NCI-H82 treated with DMSO at 0.1 percent for 48 hours (cell line): ENCODE results near the gene ZNF362.

Source experiments
- DNase-seq: peaks from one replicate; lab custom pipeline; 2025; ENCODE audit not compliant: unreplicated experiment; lab: John Stamatoyannopoulos, UW

ZNF362 gene

DNA sequence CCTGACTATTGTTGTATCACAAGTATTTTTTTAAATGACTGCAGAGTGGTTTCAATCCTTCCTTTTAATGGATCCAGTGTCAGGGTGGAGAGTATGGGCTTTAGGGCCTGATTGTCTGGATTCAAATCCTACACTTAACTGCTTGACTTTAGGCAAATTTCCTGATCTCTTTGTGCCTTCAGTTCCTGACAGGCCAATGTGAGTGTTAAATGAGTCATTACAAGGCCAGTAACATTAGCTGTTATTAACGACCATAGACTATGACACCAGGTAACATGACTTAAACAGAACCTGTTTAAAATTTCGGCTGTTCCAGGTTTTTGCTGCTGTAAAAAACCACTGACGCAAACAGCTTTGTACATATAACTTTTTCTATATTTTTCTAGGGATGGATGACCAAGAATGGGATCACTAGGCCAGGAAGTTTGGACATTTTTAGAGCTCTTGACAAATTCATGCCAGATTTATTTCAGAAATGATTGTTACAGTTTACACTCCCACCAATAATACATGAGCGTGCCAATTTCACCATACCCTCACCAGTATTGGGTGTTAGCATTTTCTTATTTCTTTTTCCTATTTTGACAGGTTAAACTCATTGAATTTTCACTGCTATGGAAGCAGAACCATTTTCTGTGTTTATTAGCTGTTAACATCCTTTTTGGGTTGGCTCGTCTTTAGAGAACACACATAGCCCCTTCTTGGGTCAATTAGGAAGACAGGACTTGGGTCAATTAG, 11.3 kb downstream of the ZNF362 start:
- no peak for DNase-seq

DNA sequence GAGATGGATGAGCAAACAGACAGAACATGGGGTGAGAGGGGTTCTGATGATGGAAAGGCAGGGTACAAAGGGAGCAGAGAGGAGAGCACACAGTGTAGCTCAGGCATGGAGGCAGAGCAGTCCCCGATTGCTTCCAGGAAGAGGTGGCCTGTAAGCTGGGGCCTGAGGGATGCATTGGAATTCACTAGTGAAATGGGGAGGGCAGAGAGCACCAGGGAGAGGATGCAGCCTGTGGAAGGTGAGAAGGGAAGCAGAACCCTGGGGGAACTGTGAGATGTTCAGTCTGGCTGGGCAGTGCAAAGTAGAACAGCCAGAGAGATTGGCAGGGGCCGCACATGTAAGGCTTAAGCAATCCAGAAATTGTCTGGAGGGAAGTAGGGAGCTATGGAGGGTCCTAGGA, 12.2 kb downstream of the ZNF362 start:
- no peak for DNase-seq

DNA sequence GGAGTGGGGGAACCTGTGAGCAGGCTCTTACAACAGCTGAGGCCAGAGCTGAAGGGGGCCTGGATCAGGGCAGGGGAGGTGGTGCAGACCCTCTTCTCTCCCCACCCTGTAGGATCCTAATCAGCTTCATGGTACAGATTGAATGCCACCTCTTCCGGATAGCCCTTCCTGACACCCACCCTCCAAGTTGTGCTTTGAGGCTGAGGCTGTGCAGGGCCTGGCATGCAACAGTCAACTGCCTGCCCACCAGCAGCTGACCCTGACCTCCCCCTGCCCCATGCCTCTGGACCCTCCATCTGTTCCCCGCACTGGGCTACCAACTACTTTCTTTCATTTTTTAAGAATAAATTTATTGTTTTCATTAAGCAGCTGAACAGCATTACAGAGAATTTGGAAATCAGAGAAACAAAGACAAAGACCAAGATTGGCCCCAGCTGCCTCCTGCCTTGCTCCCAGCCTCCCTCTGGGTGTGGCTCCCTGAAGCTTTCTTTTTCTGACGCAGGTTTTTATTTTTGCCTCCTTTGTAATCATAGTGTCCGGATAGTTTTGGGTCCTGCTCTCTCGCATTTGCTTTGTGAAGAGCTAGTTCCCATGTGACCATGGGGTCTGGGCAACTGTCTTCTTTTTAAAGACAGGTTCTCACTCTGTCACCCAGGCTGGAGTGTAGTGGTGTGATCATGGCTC, 12.8 kb downstream of the ZNF362 start:
- DNase-seq = no peak

DNA sequence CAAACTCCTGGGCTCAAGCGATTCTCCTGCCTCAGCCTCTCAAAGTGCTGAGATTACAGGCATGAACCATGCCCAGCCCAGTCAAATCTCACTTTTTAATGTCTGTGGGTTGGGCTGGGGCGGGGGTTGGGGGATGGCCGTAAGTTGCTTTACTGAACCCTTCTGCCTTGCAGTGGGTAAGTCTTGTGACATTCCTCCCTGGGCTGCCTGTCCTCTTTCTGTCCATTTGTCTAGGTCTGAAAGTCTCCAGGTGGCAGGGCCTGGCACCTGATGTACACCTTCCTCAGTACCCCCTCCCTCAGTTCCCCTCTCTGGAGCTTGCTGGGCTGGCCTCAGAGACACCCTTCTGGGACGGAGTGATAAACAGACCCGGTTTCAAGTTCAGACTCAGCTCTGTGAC, 13.3 kb downstream of the ZNF362 start:
- no peak for DNase-seq

DNA sequence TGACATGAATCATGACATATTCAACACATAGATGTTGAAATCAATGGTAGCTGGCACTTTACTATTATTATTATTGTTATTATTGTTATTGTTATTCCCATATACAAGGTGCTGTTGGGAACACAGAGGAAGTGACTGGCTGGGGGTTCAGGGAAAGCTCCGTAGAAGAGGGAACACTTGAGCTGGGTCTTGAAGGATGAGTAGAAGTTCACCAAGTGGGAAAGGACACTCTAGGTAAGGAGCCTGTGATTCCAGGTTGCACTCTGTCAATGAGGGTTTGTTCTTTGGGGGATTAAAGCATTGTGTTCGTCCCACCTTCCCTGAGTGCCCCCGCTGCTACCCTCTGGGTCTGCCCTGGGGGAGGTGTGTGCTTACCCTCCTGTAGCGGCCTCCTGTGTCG, 14.1 kb downstream of the ZNF362 start:
- DNase-seq = no peak

DNA sequence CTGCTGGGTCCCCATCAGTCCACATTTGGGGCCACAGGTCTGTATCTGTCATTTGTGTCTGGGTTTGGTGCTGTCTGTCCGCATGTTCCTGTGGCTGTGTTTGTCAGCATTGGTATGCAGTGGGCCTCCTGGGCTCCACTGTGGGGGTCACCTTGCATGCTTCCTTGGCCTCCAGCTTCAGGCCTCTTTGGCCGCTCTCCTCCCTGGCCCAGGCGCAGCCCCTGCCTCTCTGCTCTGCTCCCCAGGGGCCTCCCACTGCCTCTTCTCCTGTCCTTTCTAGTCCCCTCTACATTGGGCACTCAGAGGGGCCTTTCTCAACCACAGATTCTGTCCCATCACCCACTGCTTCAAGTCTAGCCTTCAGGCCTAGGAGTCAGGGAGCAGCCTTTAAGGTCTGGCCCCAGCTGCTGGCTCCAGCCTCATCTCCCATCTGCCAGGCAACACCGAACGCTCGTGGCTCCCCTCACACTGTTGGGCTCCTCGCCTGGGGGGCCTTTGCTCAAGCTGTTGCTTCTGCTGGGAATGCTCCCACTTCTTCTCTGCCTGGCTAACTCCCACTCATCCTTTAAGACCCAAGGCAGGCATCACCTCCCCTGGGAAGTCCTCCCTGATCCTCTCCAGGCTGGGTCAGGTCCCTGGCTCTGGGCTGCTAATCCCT, 14.6 kb downstream of the ZNF362 start:
- DNase-seq = no peak

DNA sequence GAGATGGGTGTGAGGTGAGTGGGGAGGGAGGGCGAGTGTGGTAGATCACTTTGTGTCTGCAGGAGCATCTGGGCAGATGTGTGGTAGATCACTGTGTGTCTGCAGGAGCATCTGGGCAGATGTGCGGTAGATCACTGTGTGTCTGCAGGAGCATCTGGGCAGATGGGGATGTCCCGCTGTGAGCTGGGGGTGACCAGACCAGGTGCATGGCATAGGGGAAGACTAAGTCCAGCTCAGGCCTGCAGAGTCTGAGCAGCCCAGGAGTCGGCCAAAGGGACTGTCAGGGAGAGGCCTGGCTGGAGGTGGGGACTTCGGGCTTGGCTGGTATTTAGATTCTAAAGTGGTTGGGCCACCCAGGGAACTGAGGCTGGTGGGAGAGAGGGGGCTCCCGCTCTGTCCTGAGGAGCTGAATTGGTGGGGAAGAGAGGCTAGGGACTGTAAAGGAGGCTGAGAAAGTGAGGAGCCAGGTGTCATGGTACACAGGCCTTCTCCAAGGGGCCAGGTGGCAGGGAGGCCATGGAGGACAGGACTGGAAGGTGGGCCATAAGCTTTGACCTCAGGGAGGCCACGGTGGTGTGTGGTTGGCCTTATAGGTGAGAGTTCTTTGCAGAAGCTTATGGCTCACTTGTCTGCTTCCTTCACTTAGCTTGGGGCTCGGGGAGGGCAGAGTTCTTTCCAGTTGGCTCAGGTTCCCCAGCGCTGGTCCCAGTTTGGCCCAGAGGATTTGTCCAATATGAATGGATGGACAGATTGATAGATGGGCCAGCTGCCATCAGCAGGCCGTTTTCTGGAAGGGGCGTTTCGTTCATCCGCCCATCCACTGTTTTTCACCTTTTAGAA, 15.6 kb downstream of the ZNF362 start:
- DNase-seq = no peak

DNA sequence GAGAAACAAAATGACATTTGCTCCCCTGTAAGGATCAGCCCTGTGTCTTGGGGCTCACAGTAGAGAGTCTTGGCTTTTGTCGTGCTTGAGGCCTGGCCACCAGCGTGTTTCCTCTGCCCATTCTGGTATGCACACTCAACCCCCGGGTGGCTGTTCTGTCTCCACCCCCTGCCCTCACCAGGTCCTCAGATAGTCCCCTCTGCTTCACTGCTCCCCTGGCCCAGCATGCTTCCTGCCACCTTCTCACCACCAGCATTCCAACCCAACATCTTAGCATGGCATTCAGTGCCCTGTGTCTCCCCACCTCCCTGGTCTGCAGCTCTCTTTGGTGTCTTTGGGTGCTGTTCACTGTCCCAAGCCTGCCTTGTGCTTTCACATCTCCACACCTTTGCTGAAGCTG, 16.2 kb downstream of the ZNF362 start:
- no peak for DNase-seq

DNA sequence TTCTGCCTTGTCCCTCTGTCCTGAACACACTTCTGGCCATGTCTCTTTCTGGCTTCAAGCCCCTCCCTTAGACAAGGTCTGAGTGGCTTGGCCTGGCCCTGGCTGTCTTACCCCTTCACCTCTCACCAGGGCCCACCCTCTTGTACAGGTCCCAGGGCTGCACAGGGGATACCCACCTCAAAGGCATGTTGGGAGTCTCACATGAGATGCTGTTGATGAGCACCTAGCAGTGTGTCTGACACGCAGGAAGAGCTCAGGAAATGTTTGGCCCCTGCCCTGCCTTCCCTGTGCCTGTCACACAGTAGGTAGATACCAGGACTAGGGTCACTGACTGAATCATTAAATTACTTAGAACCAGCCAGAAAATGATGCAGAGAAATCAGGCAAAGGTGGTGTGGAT, 16.6 kb downstream of the ZNF362 start:
- DNase-seq = no peak

DNA sequence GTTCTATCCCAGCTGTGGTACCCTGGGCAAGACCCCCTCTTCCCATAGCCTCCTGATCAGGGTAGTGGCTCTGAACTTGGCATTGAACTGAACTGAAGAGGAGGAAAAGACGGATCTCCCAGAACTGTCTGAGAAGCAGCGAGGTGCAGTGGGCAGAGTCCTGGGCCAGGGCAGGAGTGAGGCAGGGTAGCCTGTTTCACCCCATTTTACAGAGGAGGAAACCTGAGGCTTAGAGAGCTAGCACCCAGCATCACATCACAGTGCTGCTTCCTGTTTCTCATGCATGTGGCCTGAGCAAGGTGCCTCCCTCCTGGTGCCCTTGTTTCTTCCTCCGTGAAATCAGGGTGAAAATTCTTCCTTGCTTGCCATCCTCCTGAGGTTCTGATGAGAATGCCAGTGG, 17.1 kb downstream of the ZNF362 start:
- DNase-seq = no peak

DNA sequence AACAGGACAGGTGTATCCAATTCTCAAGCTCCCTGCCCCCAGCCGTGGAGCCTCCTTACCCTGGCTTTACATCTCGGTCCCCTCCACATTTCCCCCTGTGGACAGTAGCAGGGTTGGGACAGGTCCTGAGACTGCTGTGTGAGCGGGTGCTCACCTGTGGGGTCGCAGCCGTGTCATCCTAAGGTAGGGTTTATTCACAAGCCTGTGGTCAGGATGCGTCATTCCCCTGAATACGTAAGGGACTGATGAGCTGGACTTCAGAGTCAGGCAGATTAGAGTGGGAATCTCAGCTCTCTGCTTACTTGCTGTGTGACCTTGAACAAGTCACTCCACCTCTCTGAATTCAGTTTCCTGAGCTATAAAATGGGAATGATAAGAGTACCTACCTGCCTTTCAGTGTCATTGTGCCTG, 17.7 kb downstream of the ZNF362 start:
- no peak for DNase-seq

DNA sequence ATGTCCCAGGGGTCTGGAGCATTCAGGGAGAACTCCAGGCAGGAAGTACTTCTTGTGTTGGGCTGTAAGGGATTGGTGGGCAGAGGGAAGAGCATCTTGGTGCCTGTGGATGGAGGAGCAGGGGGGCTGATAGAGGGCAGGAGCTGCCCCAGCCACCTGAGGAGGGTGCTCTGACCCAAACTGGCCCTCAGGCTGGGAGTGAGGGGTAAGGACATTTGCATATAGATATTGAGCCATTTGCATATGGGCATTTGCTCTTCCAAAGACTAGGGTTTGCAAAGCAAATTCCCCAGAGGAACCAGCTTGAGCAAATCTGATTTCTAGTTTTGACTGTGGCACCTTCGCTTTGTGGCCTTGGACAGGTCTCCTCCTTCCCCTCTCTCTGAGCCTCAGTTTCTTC, 18.2 kb downstream of the ZNF362 start:
- no peak for DNase-seq

DNA sequence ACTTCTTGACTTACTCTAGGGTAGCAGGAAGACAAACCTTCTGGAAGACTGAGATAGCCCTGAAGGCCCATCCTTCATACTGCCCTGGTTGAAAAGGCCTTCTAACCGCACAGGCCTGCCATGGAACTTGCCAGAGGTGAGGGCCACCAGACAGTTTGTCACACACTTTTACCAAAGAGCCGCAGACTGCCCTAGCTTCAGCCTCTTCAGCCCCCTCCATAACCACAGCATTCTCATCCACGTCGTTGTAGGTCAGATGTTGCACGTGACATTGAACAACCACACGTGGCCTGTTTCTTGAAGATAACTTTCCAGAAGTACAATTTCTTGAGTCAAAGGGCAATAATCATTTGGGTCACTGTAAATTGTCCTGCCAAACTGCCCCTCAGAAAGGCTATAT, 18.9 kb downstream of the ZNF362 start:
- DNase-seq = no peak

DNA sequence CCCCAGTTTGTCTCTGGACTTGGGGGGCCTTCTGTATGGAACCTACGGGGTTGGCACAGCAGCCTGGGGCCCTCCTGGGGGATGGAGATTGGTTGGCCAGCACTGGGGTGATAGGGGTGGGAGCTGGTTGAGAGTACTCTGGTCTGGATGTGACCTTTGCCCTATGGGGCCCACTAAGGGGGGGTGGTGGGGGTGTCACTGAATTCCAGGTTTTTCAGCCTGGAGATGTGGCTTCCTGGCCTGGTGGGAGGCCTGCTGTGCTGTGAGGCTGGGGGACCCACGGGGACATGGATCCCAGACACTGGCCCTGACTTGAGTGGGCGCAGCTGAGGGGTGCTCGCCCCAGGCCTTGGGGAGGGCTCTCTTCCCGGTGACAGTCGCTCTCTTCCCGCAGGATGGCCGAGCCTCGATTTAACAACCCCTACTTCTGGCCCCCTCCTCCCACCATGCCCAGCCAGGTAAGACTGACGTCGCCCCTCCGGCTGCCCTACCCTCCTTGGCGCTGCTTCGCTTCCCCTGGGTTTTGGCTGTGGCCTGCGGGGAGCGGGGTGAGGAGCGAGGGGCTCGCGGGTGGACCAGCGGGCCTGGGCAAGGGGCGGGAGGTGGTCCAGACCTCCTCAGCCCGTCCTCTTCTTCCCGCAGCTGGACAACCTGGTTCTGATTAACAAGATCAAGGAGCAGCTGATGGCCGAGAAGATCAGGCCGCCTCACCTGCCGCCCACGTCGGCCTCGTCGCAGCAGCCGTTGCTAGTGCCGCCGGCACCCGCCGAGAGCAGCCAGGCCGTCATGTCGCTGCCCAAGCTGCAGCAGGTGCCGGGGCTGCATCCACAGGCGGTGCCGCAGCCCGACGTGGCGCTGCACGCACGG, 19.6 kb downstream of the ZNF362 start:
- DNase-seq = no peak

DNA sequence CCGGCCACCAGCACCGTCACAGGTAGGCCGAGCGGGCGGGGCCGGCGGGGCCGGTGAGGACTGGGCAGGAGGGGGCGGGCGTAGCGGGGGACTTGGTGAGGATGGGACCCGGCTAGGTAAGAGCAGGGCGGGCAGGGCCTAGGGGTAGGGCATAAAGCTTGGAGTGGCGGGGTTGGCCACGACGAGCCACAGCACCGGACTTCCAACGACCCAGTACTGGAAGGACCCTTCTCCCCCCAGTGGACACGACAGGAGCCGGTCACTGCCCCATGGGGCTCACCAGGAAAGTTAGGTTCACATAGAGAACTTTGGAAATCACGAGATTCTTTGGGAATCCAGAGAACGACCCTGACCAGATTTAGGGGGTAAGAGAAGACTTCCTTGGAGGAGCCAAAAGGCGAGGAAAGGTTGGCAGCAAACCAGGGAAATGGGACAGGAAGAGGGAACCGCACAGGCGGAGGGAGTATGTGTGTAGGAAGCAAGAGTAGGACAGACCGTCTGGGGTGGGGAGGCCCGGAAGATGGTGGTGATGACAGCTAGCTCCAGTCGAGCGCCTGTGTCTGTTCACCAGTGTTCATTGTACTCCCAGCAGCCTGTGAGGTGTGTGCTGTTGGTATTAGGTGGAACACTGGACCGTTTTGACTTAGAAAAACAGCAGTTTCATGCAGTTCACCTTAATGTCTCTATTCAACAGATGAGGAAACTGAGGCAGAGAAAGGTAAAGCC, 20.4 kb downstream of the ZNF362 start:
- DNase-seq = no peak

DNA sequence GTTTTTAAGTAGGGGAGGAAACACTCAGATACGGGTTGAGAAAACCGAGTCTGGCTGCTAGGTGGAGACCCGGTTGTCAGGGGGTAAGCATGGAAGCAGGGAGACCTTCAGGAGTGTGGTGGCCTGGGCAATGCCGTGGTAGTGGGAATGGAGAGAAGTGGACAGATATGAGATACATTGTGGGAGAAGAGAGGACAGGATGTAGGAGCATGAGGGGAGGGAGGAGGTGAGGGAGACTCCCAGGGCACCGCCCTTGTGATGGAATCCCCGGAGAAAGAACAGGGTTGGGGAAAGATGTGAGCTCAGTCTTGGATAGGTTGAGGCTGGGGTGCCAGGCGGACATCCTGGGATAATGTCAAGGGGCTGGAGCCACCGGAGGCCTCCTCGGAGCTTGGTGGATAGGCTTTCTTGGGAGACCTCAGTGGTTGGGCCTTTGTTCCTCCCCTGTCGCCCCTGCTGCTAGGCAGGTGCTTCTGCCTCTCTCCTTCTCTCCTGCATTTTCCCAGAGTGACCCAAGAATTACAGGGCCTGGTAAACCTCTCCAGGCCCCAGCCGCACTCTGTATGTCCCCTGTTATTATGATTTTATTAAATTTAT, 21.3 kb downstream of the ZNF362 start:
- DNase-seq = no peak

DNA sequence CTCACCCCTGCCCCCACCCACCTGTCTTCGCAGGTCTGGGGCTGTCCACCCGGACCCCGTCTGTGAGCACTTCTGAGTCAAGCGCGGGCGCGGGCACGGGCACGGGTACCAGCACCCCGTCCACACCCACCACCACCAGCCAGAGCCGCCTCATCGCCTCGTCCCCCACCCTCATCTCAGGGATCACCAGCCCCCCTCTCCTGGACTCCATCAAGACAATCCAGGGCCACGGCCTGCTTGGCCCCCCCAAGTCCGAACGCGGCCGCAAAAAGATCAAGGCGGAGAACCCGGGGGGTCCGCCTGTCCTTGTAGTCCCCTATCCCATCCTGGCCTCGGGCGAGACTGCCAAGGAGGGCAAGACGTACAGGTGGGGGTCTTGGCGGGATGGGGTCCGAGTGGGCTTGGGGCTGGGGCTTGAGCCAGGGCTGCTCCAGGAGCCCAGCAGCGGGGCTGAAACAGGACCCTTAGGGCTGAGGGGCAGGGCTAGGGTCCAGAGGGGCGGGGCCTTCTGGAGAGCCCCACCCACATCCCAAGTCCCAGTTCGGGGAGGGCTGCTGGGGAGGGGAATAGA, 23.9 kb downstream of the ZNF362 start:
- DNase-seq = no peak

DNA sequence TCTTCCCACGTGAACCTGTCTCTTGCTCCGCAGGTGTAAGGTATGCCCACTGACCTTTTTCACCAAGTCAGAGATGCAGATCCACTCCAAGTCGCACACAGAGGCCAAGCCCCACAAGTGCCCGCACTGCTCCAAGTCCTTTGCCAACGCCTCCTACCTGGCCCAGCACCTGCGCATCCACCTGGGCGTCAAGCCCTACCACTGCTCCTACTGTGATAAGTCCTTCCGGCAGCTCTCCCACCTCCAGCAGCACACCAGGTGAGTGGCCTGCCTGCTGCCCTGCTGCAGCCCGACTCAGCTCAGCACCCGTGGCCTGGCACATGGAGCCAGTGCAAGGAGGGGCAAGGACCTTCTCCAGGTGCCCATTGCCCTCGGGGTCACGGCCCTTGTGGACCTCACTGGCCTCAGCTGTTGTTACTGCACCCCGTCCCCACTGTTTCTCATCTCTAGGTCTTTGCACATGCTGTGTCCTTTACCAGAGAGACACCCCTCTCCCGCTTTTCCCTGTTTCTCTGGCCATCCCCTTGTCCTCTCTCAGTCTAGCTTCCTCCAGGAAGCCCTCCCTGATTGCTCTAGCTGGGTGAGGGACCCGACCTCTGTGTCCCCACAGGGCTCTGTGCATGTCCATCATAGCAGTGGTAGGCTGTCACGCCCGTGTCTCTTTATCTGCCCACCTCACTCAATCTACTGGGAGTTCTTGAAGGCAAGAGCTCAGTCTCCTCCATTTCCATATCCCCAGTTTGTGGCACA, 25.4 kb downstream of the ZNF362 start:
- no peak for DNase-seq
